Thyroid gland (tissue), 4 donors: ENCODE results near the gene PPM1M. TPM values are rescaled to one million over a fixed set of nuclear protein-coding genes. Genes with fewer than 3 reads are reported as not detected.

Source experiments
- DNase-seq, 2 donors: peaks; one replicate each; pipeline ENCODE4 v3.0.0-alpha.2; 2019
- H3K27ac ChIP-seq, 3 donors: fragments of 200-600 bp; sonication (generic); 1 replicate in 2 of 3; 2 replicates in 1 of 3; pipeline ENCODE4 v1.5.1; 2016 to 2019; ENCODE audit warnings: mild to moderate bottlenecking in 1 of 3, moderate library complexity in 1 of 3
- H3K27me3 ChIP-seq: fragments of 200-600 bp; sonication (generic); one replicate; pipeline ENCODE4 v1.5.1; 2019
- H3K36me3 ChIP-seq, 2 donors: fragments of 200-600 bp; sonication (generic); one replicate each; pipeline ENCODE4 v1.5.1; 2016 to 2019
- H3K4me1 ChIP-seq, 2 donors: fragments of 200-600 bp; sonication (generic); one replicate each; pipeline ENCODE4 v1.5.1; 2017 to 2019
- H3K4me3 ChIP-seq, 3 donors: fragments of 200-600 bp; sonication (generic); replicated peaks in 1 of 3; 1 replicate in 2 of 3; 2 replicates in 1 of 3; pipeline ENCODE4 v1.5.1; 2016; ENCODE audit warnings: mild to moderate bottlenecking in 1 of 3
- H3K9me3 ChIP-seq: fragments of 200-600 bp; sonication (generic); one replicate; pipeline ENCODE4 v1.5.1; 2017
- CTCF ChIP-seq, 6 experiments: fragments of 200-600 bp in 3 of 6; fragments of 450-650 bp in 3 of 6; sonication (generic) in 3 of 6; IDR thresholded peaks; one replicate each; pipeline ENCODE4 v1.5.1; 2016 to 2019; ENCODE audit warnings: antibody characterized with exemption in 6 of 6, mild to moderate bottlenecking in 2 of 6, inconsistent platforms in 1 of 6, moderate library complexity in 1 of 6
- POLR2A ChIP-seq, 2 donors: fragments of 450-650 bp; IDR thresholded peaks; one replicate each; pipeline ENCODE4 v1.6.1; 2017; ENCODE audit warnings: antibody characterized with exemption in 2 of 2, mild to moderate bottlenecking in 2 of 2, moderate library complexity in 1 of 2
- WGBS, 2 donors: methylation state at CpG; one replicate each; pipeline ENCODE4 v1.1.5; 2017; 5-methylcytosine and 5-hydroxymethylcytosine counted together
- intact Hi-C: fragments of 100-400 bp; cut with DNase I; formaldehyde crosslinking; loops from one replicate; pipeline ENCODE4 v1.15.1; 2023
- total RNA-seq, 4 donors: library from RNA; depleted of rRNA; stranded (reverse); fragments of >200 nt; gene quantifications; one replicate each; pipeline ENCODE4 v1.2.3, GENCODE V29; 2016

PPM1M gene
- total RNA-seq, 4 donors from 2014 or later, result 15.8 to 22.8 (median 18.0) TPM

GRCh38 chr3:52227117-52227516, 18.4 kb upstream of the PPM1M start:
- TF ChIP-seq CTCF (IDR thresholded peaks at IDR 0.05) (no peak), POLR2A (IDR thresholded peaks at IDR 0.05) (no peak)
- no peak for DNase-seq
- 84 to 96% methylated on average over 4 of the region's 4 CpGs for WGBS, 2 donors
- intact Hi-C loops, result no loop called here
- Histone ChIP-seq H3K4me3 (no peak overlapping the region), H3K9me3 (no peaks in the 10 kb centered on the region), H3K27me3 (no peaks in the 10 kb centered on the region), H3K4me1 (no peaks in the 10 kb centered on the region), H3K27ac (no peak overlapping the region), H3K36me3 (peaks cover 31 to 33% of the 10 kb centered on the region in 2 donors)

GRCh38 chr3:52227766-52228165, 17.8 kb upstream of the PPM1M start:
- 90% methylated on average over 5 to 7 of the region's 7 CpGs for WGBS, 2 donors
- Histone ChIP-seq H3K27ac (no peak overlapping the region), H3K36me3 (peaks cover 31 to 33% of the 10 kb centered on the region in 2 donors), H3K9me3 (no peaks in the 10 kb centered on the region), H3K4me3 (no peak overlapping the region), H3K27me3 (no peaks in the 10 kb centered on the region), H3K4me1 (no peaks in the 10 kb centered on the region)
- intact Hi-C loops, result no loop called here
- no peak for DNase-seq
- TF ChIP-seq CTCF (IDR thresholded peaks at IDR 0.05) (no peak), POLR2A (IDR thresholded peaks at IDR 0.05) (no peak)

- Histone ChIP-seq H3K4me1 (no peaks in the 10 kb centered on the region), H3K9me3 (no peaks in the 10 kb centered on the region), H3K4me3 (no peak overlapping the region), H3K36me3 (peaks cover 31 to 33% of the 10 kb centered on the region in 2 donors), H3K27me3 (no peaks in the 10 kb centered on the region), H3K27ac (no peak overlapping the region)
- DNase-seq, result no peak
- intact Hi-C loops, result no loop called here
- 89 to 93% methylated on average over 7 to 10 of the region's 10 CpGs for WGBS, 2 donors
- TF ChIP-seq POLR2A (IDR thresholded peaks at IDR 0.05), result no peak
- TF ChIP-seq CTCF (IDR thresholded peaks at IDR 0.05), result no peak
Observed at GRCh38 chr3:52228266-52228665, 17.3 kb upstream of the PPM1M start.

- no peak for TF ChIP-seq CTCF (IDR thresholded peaks at IDR 0.05)
- no peak for TF ChIP-seq POLR2A (IDR thresholded peaks at IDR 0.05)
- peaks cover 31 to 33% of the 10 kb centered on the region in 2 donors for H3K36me3 ChIP-seq
- H3K4me1 ChIP-seq, result no peaks in the 10 kb centered on the region
- no peaks in the 10 kb centered on the region for H3K27me3 ChIP-seq
- intact Hi-C loops, result no loop called here
- WGBS, 2 donors, result 96% methylated on average over 12 to 14 of the region's 21 CpGs
- no peaks in the 10 kb centered on the region for H3K9me3 ChIP-seq
- no peak for DNase-seq
- H3K27ac ChIP-seq, result no peak overlapping the region
- no peak overlapping the region for H3K4me3 ChIP-seq
Observed at GRCh38 chr3:52228751-52229291, 16.7 kb upstream of the PPM1M start.

GRCh38 chr3:52229656-52230055, 15.9 kb upstream of the PPM1M start:
- peaks cover 31 to 33% of the 10 kb centered on the region in 2 donors for H3K36me3 ChIP-seq
- no peak overlapping the region for H3K27ac ChIP-seq
- no peak for TF ChIP-seq POLR2A (IDR thresholded peaks at IDR 0.05)
- TF ChIP-seq CTCF (IDR thresholded peaks at IDR 0.05), result no peak
- H3K4me1 ChIP-seq, result no peaks in the 10 kb centered on the region
- DNase-seq, result no peak
- 95 to 96% methylated on average over 7 of the region's 13 CpGs for WGBS, 2 donors
- no peak overlapping the region for H3K4me3 ChIP-seq
- intact Hi-C loops, result loop anchor here (5.0 to 10.0 kb wide), 2 partner anchors 113 to 175 kb away; no protein-coding TSS in a partner anchor
- no peaks in the 10 kb centered on the region for H3K9me3 ChIP-seq
- no peaks in the 10 kb centered on the region for H3K27me3 ChIP-seq
